Peyer's patch (tissue), 4 donors: Measurements from ENCODE around the gene ADAM17. TPM values are rescaled to one million over a fixed set of nuclear protein-coding genes. Genes with fewer than 3 reads are reported as not detected.
"Not testable (repeated sequence)": the region's sequence is repeated elsewhere in the genome, so short reads cannot be mapped to it uniquely, and the experiment has no call there.

ENCODE experiments used
- DNase-seq, 3 donors: peaks; one replicate each; pipeline ENCODE4 v3.0.0-alpha.2; 2017 to 2019
- H3K27ac ChIP-seq, 4 donors: fragments of 200-600 bp; sonication (generic); one replicate each; pipeline ENCODE4 v1.5.1; 2016 to 2019
- H3K27me3 ChIP-seq, 2 donors: fragments of 200-600 bp; sonication (generic); one replicate each; pipeline ENCODE4 v1.5.1; 2019
- H3K36me3 ChIP-seq, 3 donors: fragments of 200-600 bp; sonication (generic); one replicate each; pipeline ENCODE4 v1.5.1; 2016 to 2019
- H3K4me1 ChIP-seq, 4 donors: fragments of 200-600 bp; sonication (generic); one replicate each; pipeline ENCODE4 v1.5.1; 2016 to 2019
- H3K4me3 ChIP-seq, 4 donors: fragments of 200-600 bp; sonication (generic); 1 replicate in 3 of 4; 2 replicates in 1 of 4; pipeline ENCODE4 v1.5.1; 2016 to 2019; ENCODE audit warnings: mild to moderate bottlenecking in 1 of 4
- H3K9me3 ChIP-seq, 4 donors: fragments of 200-600 bp; sonication (generic); one replicate each; pipeline ENCODE4 v1.5.1; 2016 to 2019; ENCODE audit warnings: mild to moderate bottlenecking in 1 of 4
- POLR2A ChIP-seq, 2 donors: fragments of 450-650 bp; IDR thresholded peaks; one replicate each; pipeline ENCODE4 v1.5.1; 2017; ENCODE audit warnings: antibody characterized with exemption in 2 of 2, mild to moderate bottlenecking in 2 of 2, moderate library complexity in 2 of 2
- total RNA-seq, 4 donors: library from RNA; depleted of rRNA; stranded (reverse); fragments of >200 nt; gene quantifications; one replicate each; pipeline ENCODE4 v1.1.0, GENCODE V29; 2016
- TF ChIP-seq, protein P1 (sequence below), 6 experiments: fragments of 450-650 bp in 4 of 6; fragments of 200-600 bp in 2 of 6; sonication (generic) in 1 of 6; IDR thresholded peaks; one replicate each; pipeline ENCODE4 v1.5.1; 2017 to 2019; ENCODE audit warnings: antibody characterized with exemption in 6 of 6, mild to moderate bottlenecking in 3 of 6, moderate library complexity in 1 of 6

Gene ADAM17
- total RNA-seq, 4 donors from 2014 or later: 10.5 to 45.4 (median 21.0) TPM

- Histone ChIP-seq H3K36me3 (peaks cover 0 to 80% (median 0%) of the 10 kb centered on the region in 3 donors), H3K4me1 (no peaks in the 10 kb centered on the region), H3K9me3 (no peaks in the 10 kb centered on the region), H3K27ac (no peak overlapping the region), H3K4me3 (no peak overlapping the region), H3K27me3 (no peaks in the 10 kb centered on the region)
- DNase-seq: no peak
- no peak for TF ChIP-seq POLR2A (IDR thresholded peaks at IDR 0.05)
- TF ChIP-seq, protein P1, sequence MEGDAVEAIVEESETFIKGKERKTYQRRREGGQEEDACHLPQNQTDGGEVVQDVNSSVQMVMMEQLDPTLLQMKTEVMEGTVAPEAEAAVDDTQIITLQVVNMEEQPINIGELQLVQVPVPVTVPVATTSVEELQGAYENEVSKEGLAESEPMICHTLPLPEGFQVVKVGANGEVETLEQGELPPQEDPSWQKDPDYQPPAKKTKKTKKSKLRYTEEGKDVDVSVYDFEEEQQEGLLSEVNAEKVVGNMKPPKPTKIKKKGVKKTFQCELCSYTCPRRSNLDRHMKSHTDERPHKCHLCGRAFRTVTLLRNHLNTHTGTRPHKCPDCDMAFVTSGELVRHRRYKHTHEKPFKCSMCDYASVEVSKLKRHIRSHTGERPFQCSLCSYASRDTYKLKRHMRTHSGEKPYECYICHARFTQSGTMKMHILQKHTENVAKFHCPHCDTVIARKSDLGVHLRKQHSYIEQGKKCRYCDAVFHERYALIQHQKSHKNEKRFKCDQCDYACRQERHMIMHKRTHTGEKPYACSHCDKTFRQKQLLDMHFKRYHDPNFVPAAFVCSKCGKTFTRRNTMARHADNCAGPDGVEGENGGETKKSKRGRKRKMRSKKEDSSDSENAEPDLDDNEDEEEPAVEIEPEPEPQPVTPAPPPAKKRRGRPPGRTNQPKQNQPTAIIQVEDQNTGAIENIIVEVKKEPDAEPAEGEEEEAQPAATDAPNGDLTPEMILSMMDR (IDR thresholded peaks at IDR 0.05): no peak
Observed at GRCh38 chr2:9518163-9518562, 37.5 kb downstream of the ADAM17 start.

DNA sequence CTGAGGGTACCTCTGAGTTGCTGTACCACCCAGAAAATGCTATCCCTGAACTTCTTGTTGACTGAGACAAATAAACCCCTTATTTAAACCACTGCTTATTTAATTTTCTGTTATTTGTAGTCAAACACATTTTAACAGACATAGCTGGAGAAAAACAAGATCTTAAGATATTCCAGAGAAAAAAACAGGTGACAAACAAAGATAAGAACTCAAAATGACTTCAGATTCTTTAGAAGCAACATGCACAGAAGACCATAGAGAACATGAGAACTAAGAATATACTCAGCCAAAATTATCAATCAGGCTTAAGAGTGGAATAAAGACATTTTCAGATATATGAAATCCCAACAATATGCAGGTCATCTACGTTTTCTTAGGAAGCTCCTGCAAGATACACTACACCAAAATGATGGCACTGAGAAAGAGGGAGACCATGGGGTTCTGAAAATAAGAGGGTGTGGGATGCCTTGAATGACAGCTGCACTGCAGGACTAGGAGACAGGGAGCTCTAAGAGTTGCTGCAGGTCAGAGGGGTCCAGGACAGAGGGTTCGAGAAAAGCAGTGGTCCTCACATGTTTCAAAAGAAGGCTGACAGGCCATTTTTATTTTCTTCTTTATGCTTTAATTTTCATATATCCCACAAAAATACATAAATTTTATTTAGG lies 38.4 kb downstream of the ADAM17 start:
- H3K4me3 ChIP-seq: no peak overlapping the region
- DNase-seq: no peak
- no peaks in the 10 kb centered on the region for H3K9me3 ChIP-seq
- H3K27ac ChIP-seq: no peak overlapping the region
- peaks cover 0 to 80% (median 0%) of the 10 kb centered on the region in 3 donors for H3K36me3 ChIP-seq
- no peaks in the 10 kb centered on the region for H3K27me3 ChIP-seq
- TF ChIP-seq POLR2A (IDR thresholded peaks at IDR 0.05): no peak
- TF ChIP-seq, protein P1 (IDR thresholded peaks at IDR 0.05): no peak
- H3K4me1 ChIP-seq: no peaks in the 10 kb centered on the region

GRCh38 chr2:9513946-9514345 lies 41.7 kb downstream of the ADAM17 start:
- DNase-seq, H3K4me3 ChIP-seq, H3K9me3 ChIP-seq, H3K27me3 ChIP-seq, H3K4me1 ChIP-seq, H3K27ac ChIP-seq: not testable (repeated sequence)
- H3K36me3 ChIP-seq: peaks cover 0 to 60% (median 0%) of the 10 kb centered on the region in 3 donors

- Histone ChIP-seq H3K36me3 (peaks cover 0 to 64% (median 0%) of the 10 kb centered on the region in 3 donors), H3K4me3 (no peak overlapping the region), H3K27me3 (no peaks in the 10 kb centered on the region), H3K4me1 (no peaks in the 10 kb centered on the region), H3K27ac (no peak overlapping the region), H3K9me3 (no peaks in the 10 kb centered on the region)
- no peak for DNase-seq
- no peak for TF ChIP-seq POLR2A (IDR thresholded peaks at IDR 0.05)
- TF ChIP-seq, protein P1 (IDR thresholded peaks at IDR 0.05): no peak
Observed at GRCh38 chr2:9508931-9509330, 46.7 kb downstream of the ADAM17 start.

GRCh38 chr2:9498210-9498609 lies 57.4 kb downstream of the ADAM17 start:
- no peak for DNase-seq
- Histone ChIP-seq H3K4me1 (no peaks in the 10 kb centered on the region), H3K27ac (no peak overlapping the region), H3K4me3 (no peak overlapping the region), H3K9me3 (no peaks in the 10 kb centered on the region), H3K27me3 (no peaks in the 10 kb centered on the region), H3K36me3 (peaks cover 0 to 74% (median 0%) of the 10 kb centered on the region in 3 donors)
- TF ChIP-seq POLR2A (IDR thresholded peaks at IDR 0.05): no peak
- TF ChIP-seq, protein P1 (IDR thresholded peaks at IDR 0.05): no peak

DNA sequence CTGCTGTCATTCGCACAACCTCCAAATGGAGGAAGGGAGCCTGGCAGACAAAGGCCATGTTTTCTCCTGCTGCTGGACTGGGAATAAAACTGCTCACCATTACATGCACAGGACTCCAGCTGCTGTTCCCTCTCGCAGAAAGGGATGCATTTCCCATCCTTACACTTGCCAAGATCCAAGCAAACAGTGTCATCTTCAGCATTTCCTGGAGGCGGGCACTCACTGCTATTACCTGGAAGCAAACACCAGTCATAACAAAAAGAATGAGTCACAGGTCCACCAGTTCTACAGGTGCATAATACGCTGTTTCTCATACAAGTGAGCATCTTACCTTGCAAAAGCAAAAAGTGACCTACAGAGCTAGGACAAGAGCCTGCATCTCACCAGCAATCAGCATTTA lies 58.6 kb downstream of the ADAM17 start:
- H3K4me3 ChIP-seq: no peak overlapping the region
- TF ChIP-seq POLR2A (IDR thresholded peaks at IDR 0.05): no peak
- TF ChIP-seq, protein P1 (IDR thresholded peaks at IDR 0.05): no peak
- peaks cover 0 to 76% (median 0%) of the 10 kb centered on the region in 3 donors for H3K36me3 ChIP-seq
- no peaks in the 10 kb centered on the region for H3K27me3 ChIP-seq
- no peaks in the 10 kb centered on the region for H3K9me3 ChIP-seq
- no peak overlapping the region for H3K27ac ChIP-seq
- no peaks in the 10 kb centered on the region for H3K4me1 ChIP-seq
- DNase-seq: no peak
